EL (cell line): ENCODE data around the gene INPP5J.
"Not testable (repeated sequence)": the region's sequence is repeated elsewhere in the genome, so short reads cannot be mapped to it uniquely, and the experiment has no call there.

Experiments
- DNase-seq: peaks from one replicate; pipeline ENCODE4 v3.0.0-alpha.2; 2016

Gene INPP5J

GRCh38 chr22:31122532-31123291, at the start of gene INPP5J:
INPP5J (plus strand) TSS chr22:31122966; CDS start chr22:31123015, 49 bp downstream.
- DNase-seq = peak; percentile 76

DNA sequence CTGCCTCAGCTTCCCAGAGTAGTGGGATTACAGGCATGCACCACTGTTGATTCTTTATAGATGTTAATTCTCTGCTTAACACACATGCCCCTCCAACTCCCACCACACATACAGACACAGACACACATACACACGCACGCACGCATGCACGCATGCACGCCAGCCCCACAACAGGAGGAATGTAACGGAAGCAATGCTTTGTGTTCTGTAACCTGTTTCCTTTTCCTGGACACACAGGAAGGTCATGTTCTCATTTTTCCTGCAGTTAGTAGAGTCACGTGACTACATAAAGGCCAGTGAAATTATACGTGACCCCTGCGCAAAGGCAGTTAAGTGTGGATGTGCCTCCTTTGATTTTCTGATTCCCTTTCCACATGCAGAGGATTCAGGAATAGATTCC, 49.6 kb upstream of the INPP5J start:
- not testable (repeated sequence) for DNase-seq

DNA sequence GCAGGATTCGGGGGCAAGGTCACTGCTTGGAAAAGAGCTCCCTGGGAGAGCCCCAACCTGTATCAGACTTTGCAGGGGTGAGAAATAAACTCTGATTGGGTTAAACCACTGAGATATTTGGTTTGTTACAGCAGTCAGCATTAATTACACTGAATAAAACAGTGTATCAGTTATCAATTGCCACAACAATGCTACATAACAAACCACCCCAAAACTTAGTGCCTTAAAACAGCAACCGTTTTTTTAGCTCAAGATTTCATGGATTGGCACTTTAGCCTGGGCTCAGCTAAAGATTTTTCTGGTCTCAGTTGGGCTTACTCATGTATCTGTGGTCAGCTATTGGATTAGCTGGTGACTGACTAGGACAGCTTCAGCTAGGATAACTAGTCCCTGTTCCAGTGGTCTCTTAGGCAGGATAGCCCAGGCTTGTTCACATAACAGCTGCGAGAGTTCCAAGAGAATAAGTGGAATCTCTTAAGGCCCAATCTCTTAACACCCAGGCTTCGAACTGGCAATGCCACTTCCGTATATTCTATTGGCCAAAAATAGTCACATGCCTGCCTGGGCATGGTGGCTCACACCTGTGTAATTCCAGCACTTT, 49.1 kb upstream of the INPP5J start:
- DNase-seq = not testable (repeated sequence)

- no peak for DNase-seq
Measured at GRCh38 chr22:31075961-31076360, 46.8 kb upstream of the INPP5J start.

GRCh38 chr22:31077681-31078080, 45.1 kb upstream of the INPP5J start:
- no peak for DNase-seq

GRCh38 chr22:31078389-31078788, 44.4 kb upstream of the INPP5J start:
- peak; percentile 48 for DNase-seq

DNA sequence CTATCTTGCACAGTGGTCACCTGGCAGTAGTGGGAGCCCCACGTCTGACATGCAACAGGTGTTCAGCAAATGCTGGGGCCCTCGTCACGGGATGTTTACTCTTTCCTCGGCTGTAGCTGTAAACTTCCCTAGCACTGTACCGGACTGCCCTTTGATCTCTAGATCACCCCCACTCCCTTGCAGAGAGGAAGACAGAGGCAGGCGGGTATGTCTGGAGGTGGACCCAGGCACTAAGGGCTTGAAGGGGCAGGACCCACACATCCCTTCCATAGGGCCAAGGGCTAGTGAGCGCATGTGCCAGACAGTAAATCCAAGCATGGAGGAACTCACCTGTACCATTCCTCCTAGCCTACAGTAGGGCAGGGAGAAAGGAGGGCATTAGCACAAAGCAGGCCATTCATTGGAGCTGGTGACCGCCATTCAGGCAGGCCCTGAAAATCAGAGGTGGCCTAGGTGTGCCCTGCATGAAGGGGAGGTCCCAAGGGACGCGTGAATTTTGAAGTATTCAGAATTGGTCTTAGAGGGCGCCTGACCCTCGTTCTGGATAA, 43.6 kb upstream of the INPP5J start:
- no peak for DNase-seq

- no peak for DNase-seq
Measured at GRCh38 chr22:31080164-31080847, 42.5 kb upstream of the INPP5J start.

DNA sequence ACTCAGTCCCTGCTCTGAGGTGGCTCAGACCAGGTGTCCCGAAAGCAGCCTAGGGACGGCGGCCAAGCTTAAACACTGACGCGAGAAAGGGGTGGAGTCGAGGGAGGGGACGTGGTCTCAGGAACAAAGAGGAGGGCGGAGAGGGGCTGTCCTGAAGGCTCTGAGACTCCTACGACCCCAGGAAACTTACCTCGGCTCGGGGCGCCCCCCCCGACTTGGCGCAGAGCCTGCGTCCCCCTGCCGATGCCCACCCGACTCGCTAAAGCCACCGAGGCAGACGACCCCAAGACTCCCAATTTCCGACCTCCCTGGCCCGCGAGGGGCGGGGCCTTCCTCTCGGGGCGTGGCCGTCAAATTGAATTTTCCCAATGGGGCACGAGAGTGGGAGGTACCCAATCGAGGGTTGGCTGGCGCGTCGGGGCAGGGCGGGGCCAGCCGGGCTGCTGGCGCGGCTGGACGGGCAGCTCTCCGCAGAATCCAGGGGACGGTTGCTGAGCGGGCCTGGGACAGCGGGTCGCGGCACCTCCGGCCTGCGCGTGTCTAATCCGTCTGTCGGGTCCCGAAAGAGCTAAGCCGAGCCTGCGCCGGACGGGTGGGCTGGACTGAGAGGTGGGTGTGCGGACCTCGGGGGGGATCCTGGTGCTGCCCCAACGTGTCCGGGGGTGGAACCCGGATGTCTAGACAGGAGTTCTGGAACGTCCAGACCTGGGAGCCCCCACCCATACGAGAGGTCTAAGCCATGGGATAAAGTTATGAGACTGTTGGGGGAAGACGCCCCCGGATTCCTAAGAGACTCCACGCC, 41.7 kb upstream of the INPP5J start, which contains the start of gene SMTN:
TSS of gene SMTN (plus strand) at position 471 of the 802 bp plus-strand sequence. CDS start 1,941 bp downstream, outside the sequence.
- DNase-seq = peak; percentile 92

DNA sequence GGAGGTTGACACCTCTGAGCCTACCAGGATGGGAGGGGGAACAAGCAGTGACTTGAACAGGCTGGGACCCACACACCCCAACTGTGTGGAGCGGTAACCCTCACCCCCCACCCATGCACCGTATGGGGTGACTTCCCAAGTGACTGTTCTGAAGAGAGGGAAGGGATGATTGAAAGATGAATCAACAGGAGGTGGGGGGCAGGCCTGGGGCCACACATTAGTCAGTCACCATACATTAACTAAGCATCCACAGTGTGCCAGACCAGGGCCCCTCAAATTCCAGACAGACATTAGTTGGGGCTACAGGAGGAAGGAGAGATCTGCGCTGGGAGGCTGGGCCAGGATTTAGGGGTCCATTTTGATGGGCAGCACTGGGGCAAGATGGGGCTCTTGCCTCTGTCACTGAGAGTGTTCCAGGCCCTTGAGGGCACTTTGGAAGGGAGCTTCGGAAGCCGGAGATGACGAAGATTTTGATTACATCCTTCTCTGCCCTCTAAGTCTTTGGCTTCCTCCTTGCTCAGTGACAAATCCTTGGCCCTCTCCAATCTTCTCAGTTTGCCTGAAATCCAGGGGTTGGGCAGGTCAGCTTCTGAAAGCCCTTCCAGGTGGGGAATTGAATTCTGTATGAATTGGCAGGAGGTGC, 40.7 kb upstream of the INPP5J start:
- DNase-seq = peak; percentile 83

GRCh38 chr22:31082606-31083376, 40.0 kb upstream of the INPP5J start:
- DNase-seq = peak; percentile 78

GRCh38 chr22:31083377-31083768, 39.4 kb upstream of the INPP5J start:
- DNase-seq = no peak

DNA sequence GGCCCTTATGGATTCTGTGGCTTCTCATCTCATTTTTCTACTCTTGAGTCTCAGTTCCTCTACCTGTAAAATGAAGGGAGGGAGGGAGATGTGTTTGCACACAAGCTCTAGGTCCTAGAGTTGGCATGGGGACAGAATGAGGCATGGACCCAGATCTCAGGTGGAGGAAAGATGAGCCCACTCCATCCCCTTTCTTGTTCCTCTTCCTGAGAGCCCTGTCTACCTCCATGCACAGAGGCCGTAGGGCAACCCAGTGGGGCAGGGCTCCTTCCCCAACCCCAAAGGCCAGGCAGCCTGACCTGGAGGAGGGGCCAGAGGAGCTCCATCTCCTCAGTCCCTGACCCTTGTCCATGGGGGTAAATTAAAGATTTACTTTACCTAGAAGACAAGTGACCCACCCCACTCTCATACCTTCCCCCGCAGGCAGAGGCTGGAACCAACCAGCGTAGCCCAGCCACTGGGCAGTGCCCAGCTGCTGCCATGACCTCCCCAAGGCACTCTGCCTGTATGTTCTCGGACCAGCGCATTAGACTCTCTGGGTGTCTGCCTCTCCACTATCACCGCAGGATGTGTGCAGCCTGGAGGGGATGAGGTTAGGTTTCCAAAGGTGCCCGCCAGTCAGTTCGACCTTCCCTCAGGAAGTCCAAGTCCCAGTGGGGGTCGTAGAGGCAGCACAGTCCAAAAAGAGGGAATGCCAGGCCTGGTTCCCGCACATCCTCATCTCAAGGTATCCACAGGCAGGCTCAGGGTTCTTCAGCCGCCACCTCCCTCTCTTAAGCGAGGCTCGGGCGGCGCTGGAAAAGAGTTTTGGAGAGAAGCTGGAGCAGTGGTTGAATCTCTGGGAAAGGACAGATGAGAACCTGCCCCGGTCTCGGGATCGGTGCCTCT, 38.6 kb upstream of the INPP5J start:
- no peak for DNase-seq

GRCh38 chr22:31084811-31085492, 37.8 kb upstream of the INPP5J start:
- peak; percentile 84 for DNase-seq

- DNase-seq = no peak
Measured at GRCh38 chr22:31085493-31085824, 37.3 kb upstream of the INPP5J start.

- no peak for DNase-seq
Measured at GRCh38 chr22:31085928-31086327, 36.8 kb upstream of the INPP5J start.

DNA sequence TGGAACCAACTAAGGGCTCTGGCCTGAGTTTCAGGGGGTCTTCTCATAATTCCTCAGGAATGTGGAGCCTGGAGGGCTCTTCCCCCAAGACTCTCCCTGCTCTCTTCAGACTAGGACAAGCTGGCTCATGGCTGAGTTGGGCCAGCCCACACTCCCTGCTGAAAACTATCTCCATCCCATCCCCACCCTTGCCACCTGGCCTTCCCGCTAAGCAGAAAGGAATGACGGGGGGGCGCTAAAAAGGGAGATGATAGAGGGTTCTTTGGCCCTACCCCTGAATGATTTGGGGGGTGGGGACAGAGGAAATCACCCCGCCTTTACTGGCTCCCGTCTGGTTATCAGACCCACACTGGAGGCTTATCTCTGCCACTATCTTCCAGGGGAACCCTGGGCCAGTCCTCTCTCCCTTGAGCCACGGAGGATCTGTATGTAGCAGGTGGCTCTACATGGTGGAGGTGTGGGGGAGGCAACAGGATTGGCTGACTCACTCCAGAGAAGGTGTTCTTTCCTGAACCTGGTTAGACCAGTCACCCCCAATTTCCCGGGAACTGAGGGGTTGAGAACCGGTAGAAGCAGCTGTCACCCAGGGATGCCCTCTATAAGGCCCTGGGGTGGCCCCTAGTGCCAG, 35.9 kb upstream of the INPP5J start:
- no peak for DNase-seq

GRCh38 chr22:31087744-31088215, 35.0 kb upstream of the INPP5J start:
- DNase-seq = no peak
